Glutamatergic neuron (in vitro differentiated cells): ENCODE results near the gene NEK4. TPM values are rescaled to one million over a fixed set of nuclear protein-coding genes. Genes with fewer than 3 reads are reported as not detected.
"Not testable (repeated sequence)": the region's sequence is repeated elsewhere in the genome, so short reads cannot be mapped to it uniquely, and the experiment has no call there.

Source experiments
- DNase-seq: peaks from one replicate; pipeline ENCODE4 v3.0.0; 2022
- H3K27ac Mint-ChIP-seq: one replicate; pipeline ENCODE4 v1.8.0; 2020; ENCODE audit warnings: mild to moderate bottlenecking, mixed read lengths, inconsistent platforms; ENCODE audit not compliant: unreplicated experiment
- H3K27me3 Mint-ChIP-seq: one replicate; pipeline ENCODE4 v1.8.0; 2020; ENCODE audit warnings: mild to moderate bottlenecking, moderate library complexity, mixed read lengths, inconsistent platforms; ENCODE audit not compliant: unreplicated experiment
- H3K36me3 Mint-ChIP-seq: one replicate; pipeline ENCODE4 v1.8.0; 2020; ENCODE audit warnings: mild to moderate bottlenecking, mixed read lengths, inconsistent platforms; ENCODE audit not compliant: unreplicated experiment
- H3K4me1 Mint-ChIP-seq: one replicate; pipeline ENCODE4 v1.8.0; 2020; ENCODE audit warnings: mild to moderate bottlenecking, low read depth, mixed read lengths, inconsistent platforms; ENCODE audit not compliant: unreplicated experiment
- H3K4me3 Mint-ChIP-seq: one replicate; pipeline ENCODE4 v1.8.0; 2020; ENCODE audit warnings: mild to moderate bottlenecking, mixed read lengths, inconsistent platforms; ENCODE audit not compliant: unreplicated experiment
- H3K9me3 Mint-ChIP-seq: one replicate; pipeline ENCODE4 v1.8.0; 2020; ENCODE audit warnings: mild to moderate bottlenecking, moderate library complexity, mixed read lengths, inconsistent platforms; ENCODE audit not compliant: unreplicated experiment
- CTCF ChIP-seq: fragments of 200-600 bp; sonication (generic); IDR thresholded peaks from one replicate; pipeline ENCODE4 v1.5.0; 2021; ENCODE audit not compliant: partially characterized antibody, unreplicated experiment
- total RNA-seq: library from RNA; stranded (reverse); fragmentation: NEBNext Ultra II Directional; extraction: Animal tissue kit (Norgen Biotek cat#: 25700); gene quantifications from one replicate; pipeline ENCODE4 v1.2.1, GENCODE V29; 2021; ENCODE audit not compliant: unreplicated experiment

The NEK4 gene
- total RNA-seq, 1 donor from 2014 or later: 28.5 TPM

DNA sequence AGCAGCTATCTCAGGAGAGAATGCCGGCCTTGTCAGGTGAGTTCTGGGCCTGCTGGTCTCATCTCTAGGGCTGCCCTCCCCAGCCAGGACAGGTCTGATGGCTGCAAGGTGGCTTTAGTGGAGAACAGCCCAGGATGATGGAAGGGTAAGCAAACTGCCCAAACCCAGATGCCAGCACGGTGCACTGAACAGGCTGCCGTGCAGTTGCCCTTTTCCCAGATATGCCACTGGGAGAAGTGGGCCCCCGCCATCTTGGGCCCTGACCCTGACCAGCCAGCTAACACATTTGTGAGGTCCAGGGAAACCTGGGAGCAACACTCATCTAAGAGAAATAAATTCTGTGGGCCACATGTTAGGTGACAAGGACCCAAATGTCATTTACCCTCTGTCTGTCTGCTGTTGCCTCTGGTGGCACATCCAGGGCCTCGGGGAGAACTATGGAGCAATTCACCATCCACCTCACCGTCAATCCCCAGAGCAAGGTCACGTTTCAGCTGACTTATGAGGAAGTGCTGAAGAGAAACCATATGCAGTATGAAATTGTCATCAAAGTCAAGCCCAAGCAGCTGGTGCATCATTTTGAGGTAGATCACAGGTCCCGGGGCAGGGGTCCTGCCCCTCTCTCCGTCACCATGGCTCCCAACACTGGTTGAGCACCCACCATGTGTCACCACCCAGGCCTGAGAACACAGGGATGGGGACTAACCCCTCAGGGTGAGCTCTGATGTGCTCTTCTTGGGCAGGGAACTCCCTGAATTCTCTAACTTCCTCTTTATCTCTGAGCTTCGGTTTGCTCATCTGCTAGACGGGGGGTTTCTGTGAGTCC, 8.5 kb upstream of the NEK4 start:
- Mint-ChIP-seq H3K4me1 (no peaks in the 10 kb centered on the region), H3K27ac (no peak overlapping the region), H3K36me3 (no peaks in the 10 kb centered on the region), H3K4me3 (no peak overlapping the region), H3K9me3 (peaks cover 2% of the 10 kb centered on the region), H3K27me3 (peaks cover 10% of the 10 kb centered on the region)
- TF ChIP-seq CTCF: no peak
- DNase-seq: no peak

DNA sequence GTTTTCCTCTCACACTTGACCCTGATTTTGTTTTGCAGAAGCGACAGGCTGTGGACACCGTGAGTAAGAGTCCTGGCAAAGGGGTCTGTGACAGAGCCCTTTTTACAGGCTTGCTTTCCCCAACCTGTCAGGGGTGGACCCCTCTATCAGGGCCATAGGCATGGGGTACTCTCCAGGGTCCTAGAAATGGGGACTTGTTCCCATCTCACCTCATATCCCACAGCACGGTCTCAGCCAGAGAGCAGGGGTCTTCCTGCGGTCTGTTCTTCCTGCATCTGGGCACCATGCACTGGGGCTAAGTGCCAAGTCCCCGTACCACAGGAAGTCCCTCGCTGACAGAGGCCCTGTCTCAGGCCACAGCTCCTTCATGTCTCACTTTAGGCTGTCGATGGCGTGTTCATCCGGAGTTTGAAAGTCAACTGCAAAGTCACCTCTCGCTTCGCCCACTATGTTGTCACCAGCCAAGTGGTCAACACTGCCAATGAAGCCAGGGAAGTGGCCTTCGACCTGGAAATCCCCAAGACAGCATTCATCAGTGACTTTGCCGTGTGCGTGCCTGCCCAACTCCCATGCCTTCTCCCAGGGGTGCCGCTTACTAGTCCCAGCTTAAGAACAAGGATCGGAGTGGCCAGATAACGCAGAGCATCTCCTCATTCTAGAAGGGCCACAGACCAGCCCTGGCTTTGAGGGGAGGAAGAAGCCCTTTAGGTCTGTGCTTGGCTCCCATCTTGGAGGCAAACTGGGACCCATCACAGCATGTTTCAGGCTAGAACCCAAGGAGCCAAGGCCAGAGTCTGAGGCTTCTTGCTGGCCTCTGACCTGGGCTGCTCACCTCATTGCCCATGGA, 7.4 kb upstream of the NEK4 start:
- DNase-seq: peak; percentile 7
- H3K27ac Mint-ChIP-seq: no peak overlapping the region
- H3K9me3 Mint-ChIP-seq: peaks cover 3% of the 10 kb centered on the region
- no peaks in the 10 kb centered on the region for H3K4me1 Mint-ChIP-seq
- H3K27me3 Mint-ChIP-seq: peaks cover 10% of the 10 kb centered on the region
- no peaks in the 10 kb centered on the region for H3K36me3 Mint-ChIP-seq
- no peak for TF ChIP-seq CTCF
- H3K4me3 Mint-ChIP-seq: no peak overlapping the region

GRCh38 chr3:52777127-52777958, 6.6 kb upstream of the NEK4 start, which contains the start of gene ITIH1:
Gene ITIH1 (plus strand): TSS chr3:52777599. CDS start chr3:52777616, 17 bp downstream.
- peak; percentile 4 for DNase-seq
- Mint-ChIP-seq H3K27me3 (peaks cover 12% of the 10 kb centered on the region), H3K36me3 (no peaks in the 10 kb centered on the region), H3K9me3 (peaks cover 4% of the 10 kb centered on the region), H3K27ac (no peak within 1 kb of the TSS), H3K4me3 (no peak within 1 kb of the TSS), H3K4me1 (no peaks in the 10 kb centered on the region)
- no peak for TF ChIP-seq CTCF

GRCh38 chr3:52776486-52776885, 5.7 kb upstream of the NEK4 start:
- H3K4me1 Mint-ChIP-seq, DNase-seq, H3K4me3 Mint-ChIP-seq, H3K27ac Mint-ChIP-seq, H3K36me3 Mint-ChIP-seq, H3K9me3 Mint-ChIP-seq: not testable (repeated sequence)
- H3K27me3 Mint-ChIP-seq: peaks cover 12% of the 10 kb centered on the region

DNA sequence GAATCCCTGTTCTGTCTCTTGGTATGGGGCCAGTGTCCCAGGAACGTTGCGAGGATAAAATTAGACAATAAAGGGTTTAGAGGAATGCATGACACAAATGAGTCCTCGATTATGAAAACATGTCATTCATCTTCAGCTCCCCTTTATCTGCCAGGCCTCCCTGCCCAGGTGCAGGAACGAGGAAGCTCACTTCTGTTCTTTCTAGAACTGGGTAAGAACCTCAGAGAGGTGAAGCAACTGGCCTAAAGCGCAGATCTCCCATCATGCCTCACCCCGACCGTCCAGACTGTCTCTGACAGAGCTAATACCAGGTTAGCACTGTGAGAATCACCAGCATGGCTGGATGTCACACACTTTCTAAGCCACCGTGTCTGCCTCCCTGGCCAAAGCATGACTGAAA, 5.1 kb upstream of the NEK4 start:
- no peak for TF ChIP-seq CTCF
- Mint-ChIP-seq H3K4me1 (peaks cover 7% of the 10 kb centered on the region), H3K27me3 (peaks cover 10% of the 10 kb centered on the region), H3K36me3 (no peaks in the 10 kb centered on the region), H3K27ac (no peak overlapping the region), H3K9me3 (peaks cover 2% of the 10 kb centered on the region), H3K4me3 (no peak overlapping the region)
- DNase-seq: no peak
